ENCODE measurements around the gene IL3RA.
"Not testable (repeated sequence)": the region's sequence is repeated elsewhere in the genome, so short reads cannot be mapped to it uniquely, and the experiment has no call there.

IL3RA gene

GRCh38 chrX:1360171-1360570 lies 23.6 kb downstream of the IL3RA start:
- no peaks in the 10 kb centered on the region for H3K4me1 ChIP-seq (ENCODE audit: insufficient read depth, poor library complexity, severe bottlenecking)
- TF ChIP-seq CTCF (IDR thresholded peaks at IDR 0.05; ENCODE audit: poor library complexity, severe bottlenecking) = no peak
- no peak overlapping the region for H3K4me3 ChIP-seq (ENCODE audit: severe bottlenecking)
- H3K9me3 ChIP-seq (ENCODE audit: severe bottlenecking) = peaks cover 11% of the 10 kb centered on the region
- no peaks in the 10 kb centered on the region for H3K27me3 ChIP-seq (ENCODE audit: insufficient read depth, poor library complexity, severe bottlenecking)
- no peak overlapping the region for H3K27ac ChIP-seq (ENCODE audit: poor library complexity, severe bottlenecking)
- H3K36me3 ChIP-seq (ENCODE audit: low read depth) = no peaks in the 10 kb centered on the region
- DNase-seq (ENCODE audit: low spot score) (no peak), ATAC-seq (ENCODE audit: low read depth) (no peak)

- DNase-seq (ENCODE audit: low spot score) (no peak), ATAC-seq (ENCODE audit: low read depth) (no peak)
- TF ChIP-seq CTCF (IDR thresholded peaks at IDR 0.05; ENCODE audit: poor library complexity, severe bottlenecking) = no peak
- Histone ChIP-seq H3K4me1 (ENCODE audit: insufficient read depth, poor library complexity, severe bottlenecking) (no peaks in the 10 kb centered on the region), H3K36me3 (ENCODE audit: low read depth) (no peaks in the 10 kb centered on the region), H3K27ac (ENCODE audit: poor library complexity, severe bottlenecking) (no peak overlapping the region), H3K9me3 (ENCODE audit: severe bottlenecking) (peaks cover 11% of the 10 kb centered on the region), H3K27me3 (ENCODE audit: insufficient read depth, poor library complexity, severe bottlenecking) (no peaks in the 10 kb centered on the region), H3K4me3 (ENCODE audit: severe bottlenecking) (no peak overlapping the region)
Observed at GRCh38 chrX:1361275-1361674, 24.7 kb downstream of the IL3RA start.

DNA sequence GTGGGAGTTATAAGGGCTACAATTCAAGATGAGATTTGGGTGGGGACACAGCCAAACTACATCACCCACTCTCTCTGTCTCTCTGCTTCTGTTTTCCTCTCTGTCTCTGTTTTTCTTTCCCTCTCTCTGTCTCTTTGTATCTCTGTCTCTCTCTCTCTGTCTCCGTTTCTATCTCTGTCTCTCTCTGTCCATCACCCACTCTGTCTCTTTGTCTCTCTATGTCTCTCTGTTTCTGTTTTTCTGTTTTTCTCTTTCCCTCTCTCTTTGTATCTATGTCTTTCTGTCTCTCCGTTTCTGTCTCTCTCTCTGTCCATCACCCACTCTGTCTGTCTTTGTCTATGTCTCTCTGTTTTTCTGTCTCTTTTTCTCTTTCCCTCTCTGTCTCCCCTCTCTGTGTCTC lies 25.3 kb downstream of the IL3RA start:
- no peak for ATAC-seq (ENCODE audit: low read depth)
- TF ChIP-seq CTCF (IDR thresholded peaks at IDR 0.05; ENCODE audit: poor library complexity, severe bottlenecking) = no peak

DNA sequence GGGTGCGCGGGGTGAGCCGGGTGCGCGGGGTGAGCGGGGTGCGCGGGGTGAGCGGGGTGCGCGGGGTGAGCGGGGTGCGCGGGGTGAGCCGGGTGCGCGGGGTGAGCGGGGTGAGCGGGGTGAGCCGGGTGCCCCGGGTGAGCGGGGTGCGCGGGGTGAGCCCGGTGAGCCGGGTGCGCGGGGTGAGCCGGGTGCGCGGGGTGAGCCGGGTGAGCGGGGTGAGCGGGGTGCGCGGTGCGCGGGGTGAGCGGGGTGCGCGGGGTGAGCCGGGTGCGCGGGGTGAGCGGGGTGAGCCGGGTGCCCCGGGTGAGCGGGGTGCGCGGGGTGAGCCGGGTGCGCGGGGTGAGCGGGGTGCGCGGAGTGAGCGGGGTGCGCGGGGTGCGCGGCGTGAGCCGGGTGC lies 29.8 kb downstream of the IL3RA start:
- not testable (repeated sequence) for H3K4me3 ChIP-seq (ENCODE audit: severe bottlenecking); H3K27me3 ChIP-seq (ENCODE audit: insufficient read depth, poor library complexity, severe bottlenecking); H3K36me3 ChIP-seq (ENCODE audit: low read depth); DNase-seq (ENCODE audit: low spot score); H3K27ac ChIP-seq (ENCODE audit: poor library complexity, severe bottlenecking); H3K4me1 ChIP-seq (ENCODE audit: insufficient read depth, poor library complexity, severe bottlenecking); H3K9me3 ChIP-seq (ENCODE audit: severe bottlenecking); ATAC-seq (ENCODE audit: low read depth)

More for the DNA sequence above, 25.3 kb downstream of the IL3RA start:
- Histone ChIP-seq H3K27ac (ENCODE audit: poor library complexity, severe bottlenecking) (no peak overlapping the region), H3K4me1 (ENCODE audit: insufficient read depth, poor library complexity, severe bottlenecking) (no peaks in the 10 kb centered on the region), H3K27me3 (ENCODE audit: insufficient read depth, poor library complexity, severe bottlenecking) (no peaks in the 10 kb centered on the region), H3K4me3 (ENCODE audit: severe bottlenecking) (no peak overlapping the region), H3K36me3 (ENCODE audit: low read depth) (no peaks in the 10 kb centered on the region), H3K9me3 (ENCODE audit: severe bottlenecking) (peaks cover 11% of the 10 kb centered on the region)
- DNase-seq (ENCODE audit: low spot score) = no peak

- no peak for TF ChIP-seq CTCF (IDR thresholded peaks at IDR 0.05; ENCODE audit: poor library complexity, severe bottlenecking)
- DNase-seq (ENCODE audit: low spot score) (no peak), ATAC-seq (ENCODE audit: low read depth) (no peak)
- Histone ChIP-seq H3K4me1 (ENCODE audit: insufficient read depth, poor library complexity, severe bottlenecking) (no peaks in the 10 kb centered on the region), H3K36me3 (ENCODE audit: low read depth) (no peaks in the 10 kb centered on the region), H3K4me3 (ENCODE audit: severe bottlenecking) (no peak overlapping the region), H3K27me3 (ENCODE audit: insufficient read depth, poor library complexity, severe bottlenecking) (no peaks in the 10 kb centered on the region), H3K9me3 (ENCODE audit: severe bottlenecking) (peaks cover 3% of the 10 kb centered on the region), H3K27ac (ENCODE audit: poor library complexity, severe bottlenecking) (no peak overlapping the region)
Observed at GRCh38 chrX:1368385-1368698, 31.8 kb downstream of the IL3RA start.

All from RWPE2 (cell line).